Thyroid gland (tissue), 4 donors: Measurements from ENCODE around the gene MX2.

Experiments used
- CTCF ChIP-seq, 6 experiments: fragments of 200-600 bp in 3 of 6; fragments of 450-650 bp in 3 of 6; sonication (generic) in 3 of 6; IDR thresholded peaks; one replicate each; pipeline ENCODE4 v1.5.1; 2016 to 2019; ENCODE audit warnings: antibody characterized with exemption in 6 of 6, mild to moderate bottlenecking in 2 of 6, inconsistent platforms in 1 of 6, moderate library complexity in 1 of 6
- POLR2A ChIP-seq, 2 donors: fragments of 450-650 bp; IDR thresholded peaks; one replicate each; pipeline ENCODE4 v1.6.1; 2017; ENCODE audit warnings: antibody characterized with exemption in 2 of 2, mild to moderate bottlenecking in 2 of 2, moderate library complexity in 1 of 2

- TF ChIP-seq CTCF (IDR thresholded peaks at IDR 0.05) (no peak), POLR2A (IDR thresholded peaks at IDR 0.05) (no peak)
Observed at GRCh38 chr21:41378849-41379248, 17.0 kb downstream of the MX2 start.
